Neural cell (in vitro differentiated cells): Measurements from ENCODE around the gene NF2. TPM values are rescaled to one million over a fixed set of nuclear protein-coding genes. Genes with fewer than 3 reads are reported as not detected.

Experiments
- H2AFZ ChIP-seq: fragments of 200-600, 300-800 bp; sonication (generic), shearing (Covaris generic); 2 replicates; pipeline ENCODE4 v1.6.0; 2014; ENCODE audit warnings: low read depth, mild to moderate bottlenecking, antibody characterized with exemption, low read length, moderate library complexity
- H3F3A ChIP-seq: fragments of 200-600 bp; shearing (Covaris generic); 2 replicates; pipeline ENCODE4 v1.6.1; 2016; ENCODE audit warnings: mild to moderate bottlenecking, moderate library complexity, mixed read lengths, antibody characterized with exemption, low read length; ENCODE audit not compliant: insufficient read depth, poor library complexity, severe bottlenecking
- H3K27ac ChIP-seq: fragments of 200-600, 300-800 bp; sonication (generic), shearing (Covaris generic); 2 replicates; pipeline ENCODE4 v1.5.1; 2014; ENCODE audit warnings: mild to moderate bottlenecking, low read length, moderate library complexity
- H3K27me3 ChIP-seq: fragments of 300-800, 200-600 bp; sonication (generic), shearing (Covaris generic); 2 replicates; pipeline ENCODE4 v1.6.0; 2014; ENCODE audit warnings: mild to moderate bottlenecking, low read depth, low read length, moderate library complexity; ENCODE audit not compliant: insufficient read depth
- H3K36me3 ChIP-seq: fragments of 300-800, 200-600 bp; sonication (generic), shearing (Covaris generic); 2 replicates; pipeline ENCODE4 v1.5.1; 2014; ENCODE audit warnings: mild to moderate bottlenecking, antibody characterized with exemption, low read length, moderate library complexity; ENCODE audit not compliant: insufficient read depth
- H3K4me2 ChIP-seq: fragments of 300-800, 200-600 bp; sonication (generic), shearing (Covaris generic); 2 replicates; pipeline ENCODE4 v1.6.0; 2014; ENCODE audit warnings: mild to moderate bottlenecking, low read length
- H3K4me3 ChIP-seq: fragments of 300-800, 200-600 bp; sonication (generic), shearing (Covaris generic); 2 replicates; pipeline ENCODE4 v1.5.1; 2014; ENCODE audit warnings: mild to moderate bottlenecking, low read length, moderate library complexity
- H3K79me2 ChIP-seq: fragments of 200-600 bp; shearing (Covaris generic); replicated peaks from 2 replicates; pipeline ENCODE4 v1.6.0; 2014; ENCODE audit warnings: mild to moderate bottlenecking, low read length, moderate library complexity; ENCODE audit not compliant: insufficient read depth
- H3K9ac ChIP-seq: fragments of 300-800, 200-600 bp; sonication (generic), shearing (Covaris generic); 2 replicates; pipeline ENCODE4 v1.6.1; 2016; ENCODE audit warnings: mild to moderate bottlenecking, low read length, mixed read lengths
- H3K9me2 ChIP-seq: fragments of 200-600 bp; shearing (Covaris generic); 2 replicates; pipeline ENCODE4 v1.6.1; 2016; ENCODE audit warnings: mild to moderate bottlenecking, low read length, mixed read lengths; ENCODE audit not compliant: insufficient read depth
- H3K9me3 ChIP-seq: fragments of 200-600, 300-800 bp; sonication (generic), shearing (Covaris generic); 2 replicates; pipeline ENCODE4 v1.6.1; 2016; ENCODE audit warnings: mild to moderate bottlenecking, mixed run types, low read length, moderate library complexity, mixed read lengths
- H4K20me1 ChIP-seq: fragments of 200-600 bp; shearing (Covaris generic); 2 replicates; pipeline ENCODE4 v1.6.1; 2016; ENCODE audit warnings: mild to moderate bottlenecking, mixed run types; ENCODE audit not compliant: insufficient read depth
- CTCF ChIP-seq: fragments of 450-650 bp; IDR thresholded peaks from 2 replicates; pipeline ENCODE4 v1.5.1; 2014; ENCODE audit warnings: antibody characterized with exemption, mild to moderate bottlenecking, moderate library complexity; ENCODE audit not compliant: poor library complexity, severe bottlenecking
- EP300 ChIP-seq: fragments of 450-650 bp; conservative IDR thresholded peaks from 2 replicates; pipeline ENCODE4 v1.6.1; 2014; ENCODE audit warnings: antibody characterized with exemption, mild to moderate bottlenecking, moderate library complexity; ENCODE audit not compliant: poor library complexity, severe bottlenecking
- EZH2 ChIP-seq: fragments of 200-600, 300-800 bp; shearing (Covaris generic), sonication (generic); IDR thresholded peaks from 2 replicates; pipeline ENCODE4 v1.6.1; 2014; ENCODE audit warnings: antibody characterized with exemption, low read length, borderline replicate concordance, mild to moderate bottlenecking; ENCODE audit not compliant: insufficient read depth, poor library complexity, severe bottlenecking
- MXI1 ChIP-seq: fragments of 450-650 bp; conservative IDR thresholded peaks from 2 replicates; pipeline ENCODE4 v1.6.1; 2014; ENCODE audit warnings: antibody characterized with exemption, mild to moderate bottlenecking; ENCODE audit not compliant: poor library complexity, severe bottlenecking
- POLR2AphosphoS5 ChIP-seq: IDR thresholded peaks from 2 replicates; pipeline ENCODE4 v1.6.1; 2012
- RAD21 ChIP-seq: fragments of 450-650 bp; conservative IDR thresholded peaks from 2 replicates; pipeline ENCODE4 v1.6.1; 2014; ENCODE audit warnings: antibody characterized with exemption, mild to moderate bottlenecking, moderate library complexity
- REST ChIP-seq: IDR thresholded peaks from 2 replicates; pipeline ENCODE4 v1.6.1; 2012; ENCODE audit warnings: borderline replicate concordance
- SMC3 ChIP-seq: fragments of 450-650 bp; conservative IDR thresholded peaks from 2 replicates; pipeline ENCODE4 v1.6.1; 2014; ENCODE audit warnings: antibody characterized with exemption, mild to moderate bottlenecking, moderate library complexity; ENCODE audit not compliant: poor library complexity
- TAF1 ChIP-seq: IDR thresholded peaks from 2 replicates; pipeline ENCODE4 v1.6.1; 2012; ENCODE audit warnings: low read depth
- polyA plus RNA-seq: library from polyadenylated mRNA; depleted of rRNA; stranded (reverse); fragments of >200 nt; gene quantifications from 2 replicates; pipeline ENCODE4 v1.2.3, GENCODE V29; 2014

Gene NF2
- polyA plus RNA-seq, 1 donor from 2014 or later: 18.7 TPM

GRCh38 chr22:29720811-29721323 is 117.4 kb downstream of the NF2 start:
- H3K9ac ChIP-seq: no peak overlapping the region
- H3K36me3 ChIP-seq: no peaks in the 10 kb centered on the region
- H4K20me1 ChIP-seq: no peaks in the 10 kb centered on the region
- H3K27me3 ChIP-seq: peaks cover 44% of the 10 kb centered on the region
- H3K4me3 ChIP-seq: peak overlapping the region; percentile 54
- H3K9me2 ChIP-seq: no peaks in the 10 kb centered on the region
- no peaks in the 10 kb centered on the region for H3F3A ChIP-seq
- H2AFZ ChIP-seq: no peak overlapping the region
- H3K79me2 ChIP-seq: no peaks in the 10 kb centered on the region
- no peaks in the 10 kb centered on the region for H3K9me3 ChIP-seq
- H3K4me2 ChIP-seq: no peak overlapping the region
- TF ChIP-seq POLR2AphosphoS5 (no peak), EZH2 (no peak), EP300 (no peak), TAF1 (no peak), CTCF (no peak), MXI1 (no peak), SMC3 (no peak), RAD21 (no peak), REST (no peak)
- no peak overlapping the region for H3K27ac ChIP-seq

GRCh38 chr22:29722151-29722550 is 118.7 kb downstream of the NF2 start:
- no peaks in the 10 kb centered on the region for H3K9me2 ChIP-seq
- no peaks in the 10 kb centered on the region for H3K79me2 ChIP-seq
- no peak overlapping the region for H3K4me2 ChIP-seq
- no peaks in the 10 kb centered on the region for H3F3A ChIP-seq
- H3K36me3 ChIP-seq: no peaks in the 10 kb centered on the region
- no peak overlapping the region for H3K9ac ChIP-seq
- peaks cover 44% of the 10 kb centered on the region for H3K27me3 ChIP-seq
- H3K27ac ChIP-seq: no peak overlapping the region
- H2AFZ ChIP-seq: no peak overlapping the region
- TF ChIP-seq TAF1: no peak
- TF ChIP-seq CTCF: no peak
- no peak for TF ChIP-seq EZH2
- TF ChIP-seq POLR2AphosphoS5: no peak
- TF ChIP-seq RAD21: no peak
- TF ChIP-seq REST: no peak
- no peak for TF ChIP-seq SMC3
- no peak for TF ChIP-seq MXI1
- no peak for TF ChIP-seq EP300
- H3K9me3 ChIP-seq: no peaks in the 10 kb centered on the region
- no peaks in the 10 kb centered on the region for H4K20me1 ChIP-seq
- H3K4me3 ChIP-seq: no peak overlapping the region
